NAMALWA (cell line): ENCODE results near the gene PIGN.
A peak's percentile ranks its signal among the peaks of the same experiment; 100 is the strongest.

Experiments
- DNase-seq: peaks from one replicate; pipeline ENCODE4 v3.0.0-alpha.2; 2015; ENCODE audit warnings: low spot score

The PIGN gene

GRCh38 chr18:62186774-62187542 is at the start of gene PIGN, which contains the start of gene RELCH:
Gene PIGN, minus strand, starts transcription at chr18:62187056. Its CDS starts 25,703 bp downstream, at chr18:62161353.
Gene RELCH, plus strand, starts transcription at chr18:62187255. Its CDS starts 251 bp downstream, at chr18:62187506.
- DNase-seq, result peak; percentile 99

DNA sequence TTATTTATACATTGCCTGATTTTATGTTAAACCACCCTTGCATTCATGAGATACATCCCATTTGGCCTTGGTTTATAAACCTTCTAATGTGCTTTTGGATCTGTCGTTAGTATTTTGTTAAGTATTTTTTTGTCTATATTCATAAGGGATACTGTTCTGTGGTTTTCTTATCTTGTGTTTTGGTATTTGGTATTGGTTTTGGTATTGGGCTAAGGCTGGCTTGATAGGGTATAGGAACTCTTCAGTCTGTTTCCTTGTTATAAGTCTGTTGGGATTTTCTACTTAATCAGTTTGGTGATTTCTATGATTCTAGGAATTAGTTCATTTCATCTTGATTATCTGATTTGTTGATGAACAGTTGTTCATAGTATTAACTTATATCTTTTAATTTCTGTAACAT is 49.4 kb upstream of the PIGN start:
- DNase-seq, result no peak

DNA sequence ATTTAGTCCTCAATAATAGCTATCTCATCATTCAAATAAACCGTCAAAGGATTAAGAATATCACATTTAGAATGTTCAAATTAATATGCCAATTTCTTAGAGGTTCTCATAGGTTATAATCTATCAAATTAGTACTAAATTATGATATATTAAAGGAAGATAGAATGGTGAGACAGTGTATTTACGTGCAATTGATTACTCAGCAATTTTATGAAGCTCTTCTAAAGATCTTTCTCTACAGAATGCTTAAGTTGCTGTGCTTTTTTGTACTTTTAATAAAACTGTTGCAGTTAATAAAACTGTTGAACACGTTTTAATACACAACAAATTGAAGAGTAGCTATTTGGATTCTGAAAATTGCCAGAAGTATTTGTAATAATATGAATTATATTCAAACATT is 39.2 kb upstream of the PIGN start:
- no peak for DNase-seq

DNA sequence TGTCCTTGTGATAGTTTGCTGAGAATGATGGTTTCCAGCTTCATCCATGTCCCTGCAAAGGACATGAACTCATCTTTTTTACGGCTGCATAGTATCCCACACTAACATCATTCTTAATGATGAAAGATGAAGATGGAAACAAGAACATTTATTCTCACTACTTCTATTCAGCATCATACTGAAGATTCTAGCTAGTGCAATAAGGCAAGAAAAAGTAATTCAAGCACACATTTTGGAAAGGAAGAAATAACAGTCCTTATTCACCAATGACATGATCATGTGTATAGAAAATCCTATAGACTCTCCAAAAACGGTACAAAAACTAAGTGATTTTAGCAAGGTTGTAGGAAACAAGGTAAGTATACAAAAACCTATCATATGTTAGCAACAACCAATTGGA is 37.4 kb upstream of the PIGN start:
- no peak for DNase-seq

- no peak for DNase-seq
Measured at GRCh38 chr18:62214790-62215189, 27.9 kb upstream of the PIGN start.

DNA sequence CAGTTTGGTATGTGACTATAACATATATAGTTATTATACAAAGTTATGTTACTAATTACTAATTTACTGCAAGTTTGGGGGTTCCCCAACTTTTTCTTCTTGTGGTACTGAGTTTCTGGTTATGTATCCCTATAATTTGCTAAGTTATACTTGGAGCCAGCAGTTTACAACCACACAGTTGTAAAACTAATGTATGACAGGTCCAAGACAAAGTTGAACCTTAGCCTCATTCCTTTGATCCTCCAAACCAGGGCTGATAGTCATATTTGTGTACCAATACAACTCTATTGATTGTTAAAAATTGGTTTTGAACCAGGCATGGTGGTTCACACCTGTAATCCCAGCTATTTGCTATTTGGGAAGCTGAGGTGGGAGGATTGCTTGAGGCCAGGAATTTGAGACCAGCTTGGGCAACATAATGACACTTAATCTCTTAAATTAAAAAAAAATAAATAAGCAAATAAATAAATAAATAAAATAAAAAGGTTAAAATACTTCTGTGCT is 24.5 kb upstream of the PIGN start:
- DNase-seq, result no peak

GRCh38 chr18:62210138-62210537 is 23.3 kb upstream of the PIGN start:
- DNase-seq, result no peak

- DNase-seq, result no peak
Measured at GRCh38 chr18:62209046-62209445, 22.2 kb upstream of the PIGN start.

GRCh38 chr18:62206593-62206992 is 19.7 kb upstream of the PIGN start:
- DNase-seq, result no peak

GRCh38 chr18:62205824-62206223 is 19.0 kb upstream of the PIGN start:
- no peak for DNase-seq

- DNase-seq, result no peak
Measured at GRCh38 chr18:62201870-62202269, 15.0 kb upstream of the PIGN start.

- no peak for DNase-seq
Measured at GRCh38 chr18:62200121-62200914, 13.5 kb upstream of the PIGN start.

- DNase-seq, result no peak
Measured at GRCh38 chr18:62199629-62200028, 12.8 kb upstream of the PIGN start.

- DNase-seq, result no peak
Measured at GRCh38 chr18:62198259-62198658, 11.4 kb upstream of the PIGN start.

GRCh38 chr18:62196980-62197379 is 10.1 kb upstream of the PIGN start:
- no peak for DNase-seq

GRCh38 chr18:62196079-62196478 is 9.2 kb upstream of the PIGN start:
- peak; percentile 14 for DNase-seq

DNA sequence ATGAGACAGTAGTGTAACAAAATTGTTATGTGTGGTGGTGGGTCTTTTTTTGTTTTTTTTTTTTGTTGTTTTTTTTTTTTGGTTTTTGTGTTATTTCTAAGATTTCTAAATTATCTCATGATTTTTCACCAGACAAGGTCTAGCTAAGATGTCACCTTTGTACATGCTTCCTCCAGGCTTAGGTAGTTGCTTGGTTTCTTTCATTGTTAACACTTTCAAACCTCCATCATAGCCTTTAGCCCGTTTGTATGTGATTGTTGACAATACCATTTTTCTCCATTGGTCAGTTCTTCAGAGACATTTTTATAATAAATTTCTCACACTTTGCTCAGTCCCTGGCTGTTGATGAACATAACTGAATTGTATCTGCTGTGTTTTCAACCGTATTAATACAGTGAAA is 2.4 kb upstream of the PIGN start:
- peak; percentile 12 for DNase-seq

- DNase-seq, result peak; percentile 75
Measured at GRCh38 chr18:62187543-62188510, 971 bp upstream of the PIGN start.

- DNase-seq, result no peak
Measured at GRCh38 chr18:62186499-62186773, 420 bp downstream of the PIGN start.

DNA sequence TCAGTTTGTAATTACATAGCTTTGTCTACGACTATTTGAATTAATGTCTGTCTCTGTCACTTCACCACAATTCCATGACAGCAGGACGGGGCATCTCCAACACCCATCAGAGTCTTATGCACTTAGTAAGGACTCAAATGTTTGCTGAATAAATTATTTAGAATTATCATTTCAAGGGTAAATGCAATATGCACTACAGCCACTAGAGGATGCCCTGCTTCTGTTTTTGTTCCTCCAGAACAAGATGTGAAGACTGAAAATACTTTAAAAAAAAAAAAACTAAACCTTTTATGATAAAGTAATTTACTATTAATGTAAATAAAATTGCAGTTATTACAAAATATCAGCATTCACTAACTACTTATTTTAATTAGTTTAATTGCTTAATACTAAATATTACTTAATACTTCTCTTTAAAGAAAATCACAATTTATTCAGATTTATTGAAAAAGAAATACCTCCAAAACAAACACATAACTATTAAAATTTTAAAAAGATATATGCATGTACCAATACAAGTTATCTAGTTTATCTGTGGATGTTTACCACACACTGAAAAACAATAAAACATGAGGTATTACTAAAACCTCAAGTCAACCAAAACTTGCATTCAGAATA is 3.2 kb downstream of the PIGN start:
- peak; percentile 79 for DNase-seq

DNA sequence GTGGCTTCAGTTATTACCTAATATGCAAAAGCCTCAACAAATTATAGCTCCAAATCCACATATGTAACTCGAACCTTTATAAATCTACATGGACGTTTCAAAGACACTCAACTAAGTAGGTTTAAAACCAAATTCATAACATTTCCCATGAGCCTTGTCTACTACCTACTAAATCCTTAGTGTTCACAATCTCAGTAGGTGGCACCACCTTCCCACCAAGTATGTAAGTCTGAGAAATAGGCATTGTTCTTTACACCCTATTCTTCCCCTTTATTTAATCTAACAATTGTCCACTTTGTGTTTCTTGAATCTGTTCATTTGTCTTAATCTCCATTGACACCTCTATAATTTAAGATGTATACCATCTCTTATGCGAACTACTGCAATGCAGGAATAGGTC is 4.6 kb downstream of the PIGN start:
- no peak for DNase-seq

DNA sequence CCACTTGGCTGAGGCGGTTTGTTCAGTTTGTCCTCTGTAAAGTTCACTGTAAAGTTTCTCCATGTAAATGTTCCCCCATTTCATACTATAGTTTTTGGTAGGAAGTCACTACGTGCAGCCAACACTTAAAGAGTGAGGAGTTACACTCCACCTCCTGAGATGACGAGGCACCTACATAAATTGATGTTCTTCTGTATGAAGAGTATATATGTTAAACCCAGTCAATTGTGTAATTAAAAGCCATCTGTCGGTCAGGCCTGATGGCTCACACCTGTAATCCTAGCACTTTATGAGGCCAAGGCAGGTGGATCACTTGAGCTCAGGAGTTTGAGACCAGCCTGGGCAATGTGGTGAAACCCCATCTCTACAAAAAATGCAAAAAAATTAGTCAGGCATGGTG is 7.6 kb downstream of the PIGN start:
- no peak for DNase-seq
